8988T (cell line): ENCODE measurements around the gene SSX2IP.
A peak's percentile ranks its signal among the peaks of the same experiment; 100 is the strongest.
"Not testable (repeated sequence)": the region's sequence is repeated elsewhere in the genome, so short reads cannot be mapped to it uniquely, and the experiment has no call there.

Source experiments
- DNase-seq: peaks from one replicate; pipeline ENCODE4 v3.0.0; 2011

SSX2IP gene, protein sequence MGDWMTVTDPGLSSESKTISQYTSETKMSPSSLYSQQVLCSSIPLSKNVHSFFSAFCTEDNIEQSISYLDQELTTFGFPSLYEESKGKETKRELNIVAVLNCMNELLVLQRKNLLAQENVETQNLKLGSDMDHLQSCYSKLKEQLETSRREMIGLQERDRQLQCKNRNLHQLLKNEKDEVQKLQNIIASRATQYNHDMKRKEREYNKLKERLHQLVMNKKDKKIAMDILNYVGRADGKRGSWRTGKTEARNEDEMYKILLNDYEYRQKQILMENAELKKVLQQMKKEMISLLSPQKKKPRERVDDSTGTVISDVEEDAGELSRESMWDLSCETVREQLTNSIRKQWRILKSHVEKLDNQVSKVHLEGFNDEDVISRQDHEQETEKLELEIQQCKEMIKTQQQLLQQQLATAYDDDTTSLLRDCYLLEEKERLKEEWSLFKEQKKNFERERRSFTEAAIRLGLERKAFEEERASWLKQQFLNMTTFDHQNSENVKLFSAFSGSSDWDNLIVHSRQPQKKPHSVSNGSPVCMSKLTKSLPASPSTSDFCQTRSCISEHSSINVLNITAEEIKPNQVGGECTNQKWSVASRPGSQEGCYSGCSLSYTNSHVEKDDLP

GRCh38 chr1:84690397-84691121 lies at the start of gene SSX2IP:
SSX2IP (minus strand) TSS chr1:84690461; CDS start chr1:84671219, 19,242 bp downstream.
- peak; percentile 43 for DNase-seq

- DNase-seq, result no peak
Observed at GRCh38 chr1:84738237-84738636, 48.0 kb upstream of the SSX2IP start.

GRCh38 chr1:84737590-84737989 lies 47.3 kb upstream of the SSX2IP start:
- DNase-seq, result no peak

DNA sequence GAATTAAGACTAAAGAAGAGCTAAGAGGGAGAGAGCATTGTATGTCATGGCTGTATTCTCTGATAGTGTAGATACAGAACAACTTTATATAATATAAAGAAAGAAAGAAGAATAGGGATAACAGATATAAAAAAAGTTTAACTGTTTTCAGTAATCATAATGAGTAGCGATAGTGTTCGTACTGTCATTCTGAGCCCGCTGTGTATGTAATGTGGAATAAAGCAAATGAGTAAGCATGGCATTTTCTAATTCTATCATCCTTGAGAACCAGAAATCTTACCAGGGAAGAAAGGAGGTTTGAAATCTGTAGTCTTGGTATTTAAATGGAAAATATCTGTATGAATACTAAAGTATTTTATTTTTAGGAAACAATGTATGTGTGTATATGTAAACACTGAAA lies 46.7 kb upstream of the SSX2IP start:
- no peak for DNase-seq

- no peak for DNase-seq
Observed at GRCh38 chr1:84736445-84736844, 46.2 kb upstream of the SSX2IP start.

DNA sequence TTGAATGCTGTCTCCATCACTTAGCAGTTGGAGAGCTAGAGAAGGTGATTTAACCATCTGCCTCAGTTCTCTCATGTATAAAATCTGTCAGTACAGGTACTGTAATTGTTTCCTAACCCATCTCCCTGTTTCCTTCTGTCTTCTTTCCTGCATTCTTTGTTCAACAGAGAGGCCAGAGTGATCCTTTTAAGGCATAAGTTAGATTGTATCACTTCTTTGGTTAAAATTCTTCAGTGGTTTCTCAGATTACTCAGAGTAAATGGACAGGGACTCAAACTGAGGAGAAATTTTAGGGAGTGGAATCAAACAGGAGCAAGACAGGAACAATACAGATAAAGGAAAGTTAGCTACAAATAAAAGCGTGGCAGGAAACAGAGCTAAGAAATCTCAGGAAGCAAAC lies 45.2 kb upstream of the SSX2IP start:
- DNase-seq, result no peak

- DNase-seq, result no peak
Observed at GRCh38 chr1:84732520-84732919, 42.3 kb upstream of the SSX2IP start.

DNA sequence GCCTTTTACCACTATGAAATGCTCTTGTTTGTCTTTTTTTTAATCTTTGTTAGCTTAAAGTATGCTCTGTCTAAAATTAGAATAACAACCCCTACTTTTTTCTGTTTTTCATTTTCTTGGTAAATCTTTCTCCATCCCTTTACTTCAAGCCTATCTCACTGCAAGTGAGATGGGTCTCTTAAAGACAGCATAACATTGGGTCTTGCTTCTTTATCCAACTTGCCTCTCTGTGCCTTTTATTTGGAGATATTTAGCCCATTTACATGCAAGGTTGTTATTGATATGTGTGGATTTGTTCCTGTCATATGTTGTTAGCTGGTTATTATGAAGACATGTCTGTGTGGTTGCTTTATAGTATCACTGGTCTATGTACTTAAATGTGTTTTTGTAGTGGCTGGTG lies 41.3 kb upstream of the SSX2IP start:
- DNase-seq, result no peak

DNA sequence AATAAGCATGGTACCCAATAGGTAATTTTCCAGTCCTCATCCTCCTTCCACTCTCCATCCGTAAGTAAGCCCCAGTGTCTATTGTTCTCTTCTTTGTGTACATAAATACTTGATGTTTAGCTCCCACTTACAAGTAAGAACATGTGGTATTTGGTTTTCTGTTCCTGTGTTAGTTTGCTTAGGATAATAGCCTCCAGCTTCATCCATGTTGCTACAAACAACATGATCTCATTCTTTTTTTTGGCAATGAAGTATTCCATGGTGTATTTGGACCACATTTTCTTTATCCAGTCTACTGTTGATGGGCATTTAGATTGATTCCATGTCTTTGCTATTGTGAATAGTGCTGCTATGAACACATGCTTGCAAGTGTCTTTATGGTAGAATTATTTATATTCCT lies 37.5 kb upstream of the SSX2IP start:
- not testable (repeated sequence) for DNase-seq

- no peak for DNase-seq
Observed at GRCh38 chr1:84726593-84727499, 36.6 kb upstream of the SSX2IP start.

GRCh38 chr1:84724128-84724860 lies 34.0 kb upstream of the SSX2IP start:
- no peak for DNase-seq

GRCh38 chr1:84722794-84723193 lies 32.5 kb upstream of the SSX2IP start:
- no peak for DNase-seq

- not testable (repeated sequence) for DNase-seq
Observed at GRCh38 chr1:84721872-84722271, 31.6 kb upstream of the SSX2IP start.

DNA sequence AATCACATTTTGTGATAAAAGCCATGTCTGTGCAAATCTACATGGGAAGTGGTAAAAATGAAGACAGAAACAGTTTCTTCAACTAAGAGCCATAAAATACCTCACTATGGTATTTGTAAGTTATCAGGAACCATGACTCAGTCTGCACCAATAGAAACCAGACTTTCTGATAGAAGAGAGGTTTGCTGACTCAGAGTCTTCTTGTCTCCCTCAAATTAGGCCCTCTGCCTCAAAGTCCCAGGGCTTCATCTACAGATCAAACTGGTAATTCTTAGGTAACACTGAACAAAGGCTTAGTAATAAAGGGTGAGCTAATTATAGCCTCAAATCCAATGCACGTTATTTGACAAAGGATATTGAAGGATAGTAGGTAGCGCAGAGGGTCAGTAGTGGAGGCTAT lies 30.9 kb upstream of the SSX2IP start:
- no peak for DNase-seq

DNA sequence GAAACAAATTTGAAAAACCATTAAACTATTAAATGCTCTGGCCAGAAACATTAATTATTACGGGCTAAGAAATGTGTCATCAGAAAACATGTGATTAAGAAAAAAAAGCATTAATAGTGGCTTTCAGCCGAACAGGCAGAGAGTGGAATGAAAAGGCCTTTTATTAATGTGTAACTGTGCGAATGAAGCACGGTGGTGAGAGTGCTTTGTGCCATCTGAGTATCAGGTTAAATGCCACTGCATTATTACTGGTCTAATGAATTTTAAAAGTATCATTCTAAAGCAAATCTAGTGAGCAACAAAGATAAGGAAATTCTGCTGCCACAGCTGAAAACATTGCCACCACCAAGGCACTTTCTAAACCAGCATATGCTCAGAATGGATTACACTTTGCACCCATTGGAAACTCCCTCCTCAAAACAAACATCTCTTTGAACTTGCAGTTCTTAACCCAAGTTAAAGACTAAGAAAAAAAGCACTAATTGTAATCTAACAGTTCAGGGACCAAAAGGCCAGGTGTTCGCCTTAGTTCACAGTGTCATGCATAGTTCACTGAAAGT lies 30.0 kb upstream of the SSX2IP start:
- no peak for DNase-seq

DNA sequence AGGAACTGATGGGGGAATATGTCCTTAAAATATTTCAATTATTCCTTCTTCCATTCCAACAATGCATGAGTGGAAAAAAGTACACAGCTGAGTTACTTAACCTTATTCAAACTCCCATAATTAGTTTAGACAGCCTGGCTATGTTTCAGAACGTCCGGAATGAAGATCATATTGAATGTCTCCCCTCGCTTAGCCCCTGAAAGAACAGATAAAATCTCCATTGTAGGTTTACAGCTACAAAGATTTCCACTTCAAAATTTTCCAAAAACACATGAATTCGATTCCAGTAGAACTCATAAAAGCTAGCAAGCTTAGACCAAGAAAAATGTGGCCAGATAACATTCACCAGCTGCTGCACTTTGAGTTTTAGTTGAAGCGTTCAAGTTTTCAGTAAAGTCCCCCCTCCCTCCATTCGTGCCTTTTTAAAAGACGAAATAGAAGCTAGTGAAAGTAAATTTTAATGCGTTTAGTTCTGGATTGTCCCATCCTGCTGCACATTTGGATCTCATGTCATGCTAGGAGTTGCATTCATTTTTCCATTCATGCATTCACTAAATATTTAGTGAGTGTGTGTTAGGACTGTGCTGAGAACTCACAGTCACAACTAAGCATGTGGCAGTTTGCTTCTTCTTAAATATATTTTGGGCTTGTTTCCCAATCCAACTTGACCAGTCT lies 29.4 kb upstream of the SSX2IP start:
- DNase-seq, result no peak

- DNase-seq, result no peak
Observed at GRCh38 chr1:84715342-84716019, 25.2 kb upstream of the SSX2IP start.

DNA sequence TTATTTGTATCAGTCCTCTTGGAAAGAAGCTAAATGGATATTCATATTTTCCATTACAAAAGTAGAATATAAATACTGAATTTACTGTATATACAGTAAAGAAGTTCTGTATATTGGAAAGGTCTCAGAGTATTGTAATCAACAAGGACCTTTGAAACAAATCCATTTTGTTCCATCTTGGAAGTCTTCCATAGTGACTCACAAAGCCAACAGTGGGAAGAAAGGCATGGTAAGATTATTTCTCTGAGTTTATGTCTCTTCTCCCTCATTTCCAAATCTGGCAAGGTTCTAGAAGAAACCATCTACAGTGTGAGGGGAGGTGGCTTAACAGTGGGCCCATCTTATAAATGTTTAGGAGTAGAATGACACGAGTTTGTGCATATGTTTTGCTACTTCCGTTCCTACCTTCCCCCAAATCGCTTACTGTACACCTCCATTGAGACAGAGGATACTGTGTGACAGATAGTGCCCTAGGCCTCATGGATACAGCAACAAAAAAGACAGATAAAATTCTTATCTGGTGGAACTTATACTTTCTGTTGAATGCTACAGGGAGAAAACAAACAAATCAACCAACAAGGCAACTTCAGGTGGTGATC lies 22.1 kb upstream of the SSX2IP start:
- no peak for DNase-seq

DNA sequence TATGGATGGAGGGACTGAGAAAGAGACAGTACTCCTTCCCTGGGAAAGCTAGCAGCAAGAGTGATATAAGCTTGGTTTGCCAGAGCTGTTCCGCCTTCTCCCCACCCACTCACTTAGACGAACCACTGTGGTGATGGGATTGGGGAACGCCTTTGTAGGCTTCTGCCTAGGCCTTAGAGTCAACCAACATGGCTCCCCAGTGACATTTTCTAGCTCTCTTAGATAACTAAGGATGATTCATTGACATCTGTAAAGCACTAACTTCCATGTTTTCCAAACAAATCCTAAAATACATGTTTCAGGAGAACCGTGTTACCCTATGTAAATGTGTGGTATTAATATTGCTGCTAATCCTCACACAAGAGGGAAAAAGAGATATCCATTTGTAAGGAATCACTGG lies 21.6 kb upstream of the SSX2IP start:
- no peak for DNase-seq

DNA sequence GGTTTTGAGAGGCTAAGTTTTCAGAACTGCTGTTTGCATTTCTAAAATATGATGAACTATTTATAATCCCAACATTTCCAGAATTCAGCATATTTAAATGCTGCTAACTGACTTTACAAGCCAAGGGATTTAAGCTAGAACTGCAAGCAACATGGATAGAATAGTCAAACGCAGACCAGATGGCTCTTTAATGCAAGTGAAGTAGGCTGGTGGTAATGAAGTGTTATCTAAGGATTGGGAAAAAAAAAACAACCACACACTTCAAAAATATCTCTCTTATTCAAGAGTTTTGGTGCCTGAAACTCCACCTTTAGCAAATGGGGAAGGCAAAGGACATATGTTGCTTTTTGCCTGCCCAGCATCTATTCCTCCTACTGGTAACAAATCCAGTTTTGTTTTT lies 20.9 kb upstream of the SSX2IP start:
- DNase-seq, result no peak
